GM12875 (cell line): ENCODE results near the gene LDAF1.

Source experiments
- H3K4me3 ChIP-seq: one replicate; pipeline ENCODE4 v1.5.1; 2011; ENCODE audit warnings: low read depth, low read length, control low read depth
- TF ChIP-seq, protein P1 (sequence below): IDR thresholded peaks from 2 replicates; pipeline ENCODE4 v1.5.1; 2011; ENCODE audit warnings: low read depth, mild to moderate bottlenecking, control low read depth, inconsistent platforms, low read length, moderate library complexity, borderline replicate concordance; ENCODE audit not compliant: insufficient read depth

Gene LDAF1

DNA sequence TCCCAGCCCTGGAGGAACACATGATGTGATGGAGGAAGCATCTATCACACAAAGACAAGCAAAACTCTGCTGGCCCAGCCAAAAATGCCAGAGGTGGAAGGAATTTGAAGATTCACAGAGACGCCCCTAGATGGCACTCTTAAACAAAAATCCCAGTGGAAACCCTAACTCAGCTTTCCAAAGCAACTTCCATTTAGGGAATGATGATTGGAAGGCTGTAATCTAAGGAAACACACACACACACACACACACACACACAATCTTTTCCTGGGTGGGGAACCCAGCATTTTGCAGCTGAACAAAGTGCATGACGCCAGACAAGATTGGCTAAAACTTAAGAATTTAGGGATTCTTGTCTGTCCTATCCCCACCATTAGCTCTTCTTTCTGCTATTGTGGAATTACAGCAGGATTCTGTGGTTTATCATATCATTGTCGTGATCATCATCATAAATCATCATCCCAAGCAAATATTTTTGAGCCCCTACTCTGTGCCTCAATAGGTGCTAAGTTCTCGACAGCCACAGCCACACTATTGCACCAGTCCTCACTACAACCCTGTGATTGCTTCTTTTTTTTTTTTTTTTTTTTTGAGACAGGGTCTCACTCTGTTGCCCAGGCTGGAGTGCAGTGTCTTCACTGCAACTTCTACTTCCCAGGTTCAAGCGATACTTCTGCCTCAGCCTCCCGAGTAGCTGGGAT, 1.6 kb upstream of the LDAF1 start:
- no peak overlapping the region for H3K4me3 ChIP-seq
- TF ChIP-seq, protein P1, sequence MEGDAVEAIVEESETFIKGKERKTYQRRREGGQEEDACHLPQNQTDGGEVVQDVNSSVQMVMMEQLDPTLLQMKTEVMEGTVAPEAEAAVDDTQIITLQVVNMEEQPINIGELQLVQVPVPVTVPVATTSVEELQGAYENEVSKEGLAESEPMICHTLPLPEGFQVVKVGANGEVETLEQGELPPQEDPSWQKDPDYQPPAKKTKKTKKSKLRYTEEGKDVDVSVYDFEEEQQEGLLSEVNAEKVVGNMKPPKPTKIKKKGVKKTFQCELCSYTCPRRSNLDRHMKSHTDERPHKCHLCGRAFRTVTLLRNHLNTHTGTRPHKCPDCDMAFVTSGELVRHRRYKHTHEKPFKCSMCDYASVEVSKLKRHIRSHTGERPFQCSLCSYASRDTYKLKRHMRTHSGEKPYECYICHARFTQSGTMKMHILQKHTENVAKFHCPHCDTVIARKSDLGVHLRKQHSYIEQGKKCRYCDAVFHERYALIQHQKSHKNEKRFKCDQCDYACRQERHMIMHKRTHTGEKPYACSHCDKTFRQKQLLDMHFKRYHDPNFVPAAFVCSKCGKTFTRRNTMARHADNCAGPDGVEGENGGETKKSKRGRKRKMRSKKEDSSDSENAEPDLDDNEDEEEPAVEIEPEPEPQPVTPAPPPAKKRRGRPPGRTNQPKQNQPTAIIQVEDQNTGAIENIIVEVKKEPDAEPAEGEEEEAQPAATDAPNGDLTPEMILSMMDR, result peak; percentile 53; the same call in 1 of the 2 replicates

DNA sequence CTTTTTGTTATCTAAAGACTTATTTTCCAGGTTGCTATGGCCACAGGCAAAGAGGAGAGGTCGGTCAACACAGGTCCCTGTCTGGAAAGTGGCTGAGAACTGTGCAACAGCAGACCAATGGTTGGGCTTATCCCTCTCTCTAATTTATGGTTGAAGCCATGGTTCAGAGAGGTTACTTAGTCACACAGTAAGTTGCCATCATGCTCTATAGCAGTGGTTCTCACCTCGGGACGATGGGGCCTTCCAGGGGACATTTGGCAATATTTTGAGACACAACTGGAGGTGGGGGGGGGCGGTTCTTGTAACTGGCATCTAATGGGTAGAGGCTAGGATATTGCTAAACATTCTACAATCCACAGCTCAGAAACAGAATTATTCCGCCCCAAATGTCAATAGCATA, 842 bp upstream of the LDAF1 start:
- no peak overlapping the region for H3K4me3 ChIP-seq
- TF ChIP-seq, protein P1, result no peak

DNA sequence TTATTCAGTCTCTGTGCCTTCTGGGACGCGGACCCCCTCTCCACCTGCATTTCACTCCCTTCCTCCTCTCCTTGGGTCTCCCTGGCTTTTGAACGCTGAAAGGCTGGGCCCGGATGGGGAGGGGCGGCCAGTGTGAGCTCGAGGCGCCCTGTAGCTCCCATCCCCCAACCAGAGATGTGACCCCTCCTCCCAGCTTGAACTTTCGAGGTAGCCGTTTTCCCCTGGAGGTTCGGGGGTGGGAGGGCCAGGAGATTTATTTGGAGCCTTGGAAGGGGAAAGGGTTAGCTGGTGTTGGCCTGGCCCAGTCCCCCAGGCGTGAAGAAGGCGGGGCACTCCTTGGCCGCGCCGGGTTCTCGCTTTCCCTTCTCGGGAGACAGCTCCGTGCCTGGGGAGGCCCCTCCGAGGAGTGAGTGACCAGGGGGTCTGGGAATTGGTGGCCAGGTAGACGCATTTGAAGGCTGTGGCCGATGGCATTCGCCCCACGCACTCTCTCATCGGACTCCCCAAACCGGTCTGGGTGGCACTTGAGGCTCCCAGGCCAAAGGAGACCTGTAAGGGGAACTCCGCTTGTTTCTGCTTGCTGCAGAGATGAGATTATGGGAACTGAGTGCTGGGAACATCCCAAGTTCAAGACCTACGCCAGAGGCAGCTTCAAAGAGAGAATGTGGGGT, 942 bp downstream of the LDAF1 start:
- peak overlapping the region; percentile 70 for H3K4me3 ChIP-seq
- TF ChIP-seq, protein P1, result no peak

DNA sequence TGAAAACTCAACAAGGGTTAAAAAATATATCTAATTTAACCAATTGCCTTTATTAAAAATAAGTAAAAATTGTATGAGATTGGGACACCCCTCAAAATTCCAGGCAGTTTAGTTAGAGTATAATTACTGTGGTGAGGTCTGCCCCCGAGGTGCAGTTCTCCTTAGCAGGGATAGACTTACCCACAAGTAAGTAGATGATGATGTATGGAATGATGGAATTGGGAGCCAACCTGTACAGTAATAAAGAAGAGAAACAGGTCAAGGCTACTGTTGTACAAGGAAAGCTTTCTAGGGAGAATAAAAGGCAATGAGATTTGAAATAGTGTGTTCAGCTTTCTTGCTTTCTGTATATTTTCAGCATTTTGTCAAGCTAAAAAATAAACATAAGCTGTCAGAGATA, 1.8 kb downstream of the LDAF1 start:
- H3K4me3 ChIP-seq, result no peak overlapping the region
- TF ChIP-seq, protein P1, result no peak

DNA sequence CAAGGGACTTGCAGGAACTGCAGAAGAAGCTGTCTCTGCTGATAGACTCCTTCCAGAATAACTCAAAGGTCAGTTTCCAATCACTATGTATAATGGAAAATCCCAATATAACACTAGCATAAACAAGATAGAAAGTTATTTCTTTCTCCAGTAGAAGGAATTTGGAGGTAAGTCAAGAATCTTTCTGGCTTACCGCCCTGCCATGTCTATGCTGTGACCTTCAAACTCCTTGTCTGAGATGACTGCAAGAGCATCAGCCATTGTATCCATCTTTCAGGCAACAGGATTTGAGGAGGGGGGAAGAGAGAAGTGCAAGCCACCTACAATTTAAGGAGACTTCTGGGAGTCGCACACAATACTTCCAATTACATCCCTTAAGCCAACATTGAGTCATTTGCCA, 2.7 kb downstream of the LDAF1 start:
- H3K4me3 ChIP-seq, result no peak overlapping the region
- TF ChIP-seq, protein P1, result no peak

DNA sequence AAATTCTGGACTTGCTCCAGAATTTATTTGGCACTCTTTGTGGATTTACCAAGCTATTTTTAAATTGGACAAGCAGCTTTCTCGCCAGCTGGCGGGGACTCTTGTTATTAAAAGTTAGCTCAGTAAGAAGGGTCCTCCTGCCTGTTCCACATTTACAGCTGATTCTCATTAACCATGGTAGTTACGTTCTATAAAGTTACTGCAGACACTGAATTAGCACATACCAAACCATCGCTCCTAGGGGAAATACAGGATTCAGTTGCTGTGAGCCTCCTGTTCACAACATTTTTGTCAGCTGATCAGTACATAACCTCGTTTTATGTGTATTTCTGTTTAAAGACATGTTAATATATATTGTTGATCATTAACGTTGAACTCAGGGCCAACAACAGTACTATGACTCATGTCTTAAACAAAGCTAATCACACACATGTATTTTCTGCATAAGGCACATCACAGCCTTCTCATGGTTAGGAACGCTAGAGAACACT, 4.2 kb downstream of the LDAF1 start:
- TF ChIP-seq, protein P1, result no peak
- no peak overlapping the region for H3K4me3 ChIP-seq

DNA sequence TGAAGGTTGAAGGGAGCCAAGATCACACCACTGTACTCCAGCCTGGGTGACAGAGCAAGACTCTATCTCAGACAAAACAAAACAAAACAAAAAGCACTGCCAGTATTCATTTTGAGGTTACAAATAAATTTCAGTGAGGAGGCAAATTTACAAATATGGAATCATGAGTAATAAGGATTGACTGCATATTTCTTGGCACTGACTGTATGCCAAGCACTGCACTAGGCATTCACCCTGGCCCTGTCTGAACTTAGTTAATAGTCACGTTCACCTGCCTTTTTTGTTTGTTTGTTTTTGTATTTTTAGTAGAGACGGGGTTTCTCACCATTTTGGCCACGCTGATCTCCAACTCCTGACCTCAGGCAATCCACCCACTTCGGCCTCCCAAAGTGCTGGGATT, 5.1 kb downstream of the LDAF1 start:
- H3K4me3 ChIP-seq, result no peak overlapping the region

More for the DNA sequence above, 5.1 kb downstream of the LDAF1 start:
- TF ChIP-seq, protein P1, result no peak
